AG09309 (cell line): ENCODE results near the gene APLF.

Experiments used
- DNase-seq: peaks from one replicate; pipeline ENCODE4 v3.0.0-alpha.2; 2010; ENCODE audit warnings: low read depth
- H3K4me3 ChIP-seq: 2 replicates; pipeline ENCODE4 v1.5.1; 2011; ENCODE audit warnings: mild to moderate bottlenecking, low read depth, low read length, moderate library complexity; ENCODE audit not compliant: control insufficient read depth
- CTCF ChIP-seq: IDR thresholded peaks from 2 replicates; pipeline ENCODE4 v1.5.1; 2011; ENCODE audit warnings: mild to moderate bottlenecking, low read depth, low read length, inconsistent platforms; ENCODE audit not compliant: insufficient read depth, control insufficient read depth; ENCODE audit errors: missing control alignments

APLF gene

GRCh38 chr2:68465081-68465916 lies 2.1 kb upstream of the APLF start:
- no peak overlapping the region for H3K4me3 ChIP-seq
- no peak for DNase-seq
- no peak for TF ChIP-seq CTCF

- H3K4me3 ChIP-seq, result peak overlapping the region; percentile 92
- peak; percentile 34 for DNase-seq
- peak; percentile 32 for TF ChIP-seq CTCF
Observed at GRCh38 chr2:68466361-68466777, 1.0 kb upstream of the APLF start.

- DNase-seq, result no peak
- H3K4me3 ChIP-seq, result peak overlapping the region; percentile 92
- TF ChIP-seq CTCF, result no peak
Observed at GRCh38 chr2:68466778-68467076, 658 bp upstream of the APLF start.

- no peak for DNase-seq
- H3K4me3 ChIP-seq, result no peak overlapping the region
- no peak for TF ChIP-seq CTCF
Observed at GRCh38 chr2:68468801-68469200, 1.4 kb downstream of the APLF start.

- TF ChIP-seq CTCF, result no peak
- H3K4me3 ChIP-seq, result no peak overlapping the region
- no peak for DNase-seq
Observed at GRCh38 chr2:68469935-68470334, 2.5 kb downstream of the APLF start.

GRCh38 chr2:68471385-68471784 lies 4.0 kb downstream of the APLF start:
- no peak overlapping the region for H3K4me3 ChIP-seq
- DNase-seq, result no peak
- no peak for TF ChIP-seq CTCF
